HL-60 (cell line): ENCODE data around the gene SLC9A3.

ENCODE experiments used
- POLR2AphosphoS5 ChIP-seq: IDR thresholded peaks from 2 replicates; pipeline ENCODE4 v1.6.1; 2012; ENCODE audit warnings: low read depth
- TF ChIP-seq, protein P1 (sequence below): IDR thresholded peaks from one replicate; pipeline ENCODE4 v1.5.1; 2011; ENCODE audit warnings: low read length, control low read depth, inconsistent platforms; ENCODE audit not compliant: insufficient read depth

DNA sequence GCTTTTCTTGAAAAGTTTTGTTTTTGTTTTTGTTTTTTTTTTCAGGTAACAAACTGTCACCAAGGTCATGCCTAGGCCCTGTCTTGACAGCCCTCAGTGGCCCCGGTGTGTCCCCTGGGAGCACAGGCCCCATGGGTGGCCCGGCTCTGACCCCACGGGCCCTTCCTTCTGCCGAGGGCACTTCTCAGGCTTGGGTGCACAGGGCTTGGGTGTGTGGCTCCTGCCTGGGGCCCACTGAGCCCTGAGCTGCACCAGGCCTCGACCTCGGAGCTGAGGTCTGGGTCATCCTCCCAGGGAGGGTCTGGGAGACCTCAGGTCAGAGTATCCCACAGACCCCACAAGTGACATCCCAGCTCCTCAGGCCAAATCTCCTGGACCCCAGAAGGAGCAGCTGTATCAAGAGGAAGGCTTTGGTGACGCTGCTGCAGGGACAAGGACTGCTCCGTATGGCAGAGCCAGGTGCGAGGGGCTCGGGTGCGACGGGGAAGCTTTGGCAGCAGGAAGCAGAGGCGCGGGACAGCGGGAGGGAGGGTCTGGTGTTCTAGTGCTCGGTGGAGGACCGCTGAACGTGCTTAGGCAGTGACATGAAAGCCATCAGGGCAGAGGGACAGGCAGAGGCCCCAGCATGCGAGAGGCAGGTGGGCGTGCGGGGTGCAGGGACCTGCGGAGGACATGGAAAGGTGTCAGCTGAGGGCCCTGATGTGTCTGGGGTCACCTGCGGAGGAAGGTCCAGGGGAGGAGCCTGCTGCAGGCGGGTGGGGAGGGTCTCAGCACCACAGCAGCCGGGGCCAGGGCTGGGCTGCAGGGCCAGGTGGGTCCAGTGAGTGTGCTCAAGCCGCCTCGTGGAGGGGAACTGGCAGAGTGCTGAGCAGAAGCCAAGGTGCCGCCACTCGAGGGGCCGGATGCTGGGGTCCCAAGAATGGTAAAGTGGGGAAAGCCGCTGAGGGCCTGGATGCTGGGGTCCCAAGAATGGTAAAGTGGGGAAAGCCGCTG lies 18.4 kb upstream of the SLC9A3 start:
- TF ChIP-seq, protein P1, sequence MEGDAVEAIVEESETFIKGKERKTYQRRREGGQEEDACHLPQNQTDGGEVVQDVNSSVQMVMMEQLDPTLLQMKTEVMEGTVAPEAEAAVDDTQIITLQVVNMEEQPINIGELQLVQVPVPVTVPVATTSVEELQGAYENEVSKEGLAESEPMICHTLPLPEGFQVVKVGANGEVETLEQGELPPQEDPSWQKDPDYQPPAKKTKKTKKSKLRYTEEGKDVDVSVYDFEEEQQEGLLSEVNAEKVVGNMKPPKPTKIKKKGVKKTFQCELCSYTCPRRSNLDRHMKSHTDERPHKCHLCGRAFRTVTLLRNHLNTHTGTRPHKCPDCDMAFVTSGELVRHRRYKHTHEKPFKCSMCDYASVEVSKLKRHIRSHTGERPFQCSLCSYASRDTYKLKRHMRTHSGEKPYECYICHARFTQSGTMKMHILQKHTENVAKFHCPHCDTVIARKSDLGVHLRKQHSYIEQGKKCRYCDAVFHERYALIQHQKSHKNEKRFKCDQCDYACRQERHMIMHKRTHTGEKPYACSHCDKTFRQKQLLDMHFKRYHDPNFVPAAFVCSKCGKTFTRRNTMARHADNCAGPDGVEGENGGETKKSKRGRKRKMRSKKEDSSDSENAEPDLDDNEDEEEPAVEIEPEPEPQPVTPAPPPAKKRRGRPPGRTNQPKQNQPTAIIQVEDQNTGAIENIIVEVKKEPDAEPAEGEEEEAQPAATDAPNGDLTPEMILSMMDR: no peak
- no peak for TF ChIP-seq POLR2AphosphoS5
